ENCODE data around the gene LONRF3.

GRCh38 chrX:118965395-118965794 lies 9.0 kb upstream of the LONRF3 start:
- TF ChIP-seq POLR2A (IDR thresholded peaks at IDR 0.05) (no peak), POLR2AphosphoS5 (IDR thresholded peaks at IDR 0.05) (no peak), CTCF (IDR thresholded peaks at IDR 0.05) (no peak)
